IMR-90 (cell line): ENCODE data around the gene GPC6. TPM values are rescaled to one million over a fixed set of nuclear protein-coding genes. Genes with fewer than 3 reads are reported as not detected.

Experiments
- ATAC-seq: fragments of 200-7000 bp; cut with Tn5 transposase; 2 replicates; pipeline ENCODE4 v1.9.1; 2020; ENCODE audit warnings: low read depth, mild to moderate bottlenecking, moderate library complexity
- BruUV-seq: library from RNA; stranded (reverse); fragments of 400-500 nt; replicated peaks from 2 replicates; lab custom pipeline; 2021; lab: Mats Ljungman, UMichigan
- CTCF ChIA-PET: fragments of 300-600 bp; formaldehyde crosslinking; extraction: SDS; loops from one replicate; lab custom pipeline; 2021; ENCODE audit warnings: antibody characterized with exemption; lab: Yijun Ruan, JAX
- POLR2A ChIA-PET: fragments of 300-600 bp; sonication (Branson Sonifier 250); formaldehyde crosslinking; loops from one replicate; lab custom pipeline; 2022; ENCODE audit warnings: antibody characterized with exemption; ENCODE audit not compliant: unreplicated experiment; lab: Charles Lee
- DNase-seq: peaks from one replicate; pipeline ENCODE4 v3.0.0; 2013
- H2AFZ ChIP-seq: replicated peaks from 2 replicates; pipeline ENCODE3; 2013; ENCODE audit warnings: low read length, mild to moderate bottlenecking; ENCODE audit not compliant: poor library complexity
- H2AK5ac ChIP-seq: 2 replicates; pipeline ENCODE4 v1.6.1; 2013; ENCODE audit warnings: low read depth, low read length, inconsistent platforms
- H2AK9ac ChIP-seq: replicated peaks from 2 replicates; pipeline ENCODE3; 2013; ENCODE audit warnings: mild to moderate bottlenecking, low read depth, low read length, moderate library complexity; ENCODE audit not compliant: poor library complexity
- H2BK120ac ChIP-seq: 2 replicates; pipeline ENCODE4 v1.6.1; 2013; ENCODE audit warnings: low read depth, low read length, inconsistent platforms
- H2BK15ac ChIP-seq: 3 replicates; pipeline ENCODE4 v1.6.1; 2013; ENCODE audit warnings: low read depth, low read length, inconsistent platforms
- H2BK20ac ChIP-seq: 2 replicates; pipeline ENCODE4 v1.6.1; 2013; ENCODE audit warnings: low read depth, mild to moderate bottlenecking, inconsistent platforms, low read length, moderate library complexity
- H2BK5ac ChIP-seq: 2 replicates; pipeline ENCODE4 v1.6.1; 2013; ENCODE audit warnings: mild to moderate bottlenecking, low read depth, low read length, inconsistent platforms; ENCODE audit not compliant: poor library complexity, severe bottlenecking
- H3K14ac ChIP-seq: replicated peaks from 2 replicates; pipeline ENCODE4 v1.6.1; 2013; ENCODE audit warnings: low read depth, low read length, inconsistent platforms
- H3K18ac ChIP-seq: 2 replicates; pipeline ENCODE4 v1.6.1; 2013; ENCODE audit warnings: low read depth, low read length, control low read depth
- H3K23ac ChIP-seq: 2 replicates; pipeline ENCODE4 v1.6.1; 2013; ENCODE audit warnings: low read depth, low read length, inconsistent platforms
- H3K27ac ChIP-seq: 2 replicates; pipeline ENCODE4 v1.5.1; 2013; ENCODE audit warnings: mild to moderate bottlenecking, control low read depth, low read length; ENCODE audit not compliant: insufficient read depth
- H3K27me3 ChIP-seq: 2 replicates; pipeline ENCODE4 v1.6.1; 2013; ENCODE audit warnings: low read length; ENCODE audit not compliant: control insufficient read depth, insufficient read depth
- H3K36me3 ChIP-seq: 2 replicates; pipeline ENCODE4 v1.6.1; 2013; ENCODE audit warnings: low read length, mixed read lengths; ENCODE audit not compliant: control insufficient read depth, insufficient read depth
- H3K4ac ChIP-seq: 2 replicates; pipeline ENCODE4 v1.6.1; 2013; ENCODE audit warnings: low read depth, low read length, inconsistent platforms
- H3K4me1 ChIP-seq: 2 replicates; pipeline ENCODE4 v1.6.1; 2013; ENCODE audit warnings: low read length, mixed read lengths; ENCODE audit not compliant: control insufficient read depth, insufficient read depth
- H3K4me2 ChIP-seq: 2 replicates; pipeline ENCODE4 v1.6.1; 2013; ENCODE audit warnings: low read depth, mild to moderate bottlenecking, control low read depth, low read length, moderate library complexity
- H3K4me3 ChIP-seq: 2 replicates; pipeline ENCODE4 v1.5.1; 2013; ENCODE audit warnings: low read depth, mild to moderate bottlenecking, control low read depth, low read length, moderate library complexity; ENCODE audit not compliant: insufficient read depth
- H3K56ac ChIP-seq: 2 replicates; pipeline ENCODE4 v1.6.1; 2013; ENCODE audit warnings: low read length, inconsistent platforms; ENCODE audit not compliant: insufficient read depth; ENCODE audit errors: extremely low read depth
- H3K79me1 ChIP-seq, 2 experiments: 2 replicates each; pipeline ENCODE4 v1.6.1; 2013; ENCODE audit warnings: low read length in 2 of 2, inconsistent platforms in 1 of 2, low read depth in 1 of 2
- H3K9ac ChIP-seq: 2 replicates; pipeline ENCODE4 v1.6.1; 2013; ENCODE audit warnings: low read depth, low read length, control low read depth
- H3K9me1 ChIP-seq: 2 replicates; pipeline ENCODE4 v1.6.1; 2013; ENCODE audit warnings: low read length, inconsistent platforms; ENCODE audit not compliant: insufficient read depth
- H3K9me3 ChIP-seq: 2 replicates; pipeline ENCODE4 v1.6.1; 2013; ENCODE audit warnings: low read length; ENCODE audit not compliant: control insufficient read depth, insufficient read depth
- H4K20me1 ChIP-seq: 2 replicates; pipeline ENCODE4 v1.6.1; 2013; ENCODE audit warnings: low read length, inconsistent platforms; ENCODE audit not compliant: insufficient read depth
- H4K5ac ChIP-seq: 2 replicates; pipeline ENCODE4 v1.6.1; 2013; ENCODE audit warnings: mild to moderate bottlenecking, low read depth, low read length, control low read depth
- H4K8ac ChIP-seq, 2 experiments: 2 replicates each; pipeline ENCODE4 v1.6.1; 2013; ENCODE audit warnings: low read depth in 2 of 2, low read length in 2 of 2, control low read depth in 1 of 2, inconsistent platforms in 1 of 2
- H4K91ac ChIP-seq: 2 replicates; pipeline ENCODE4 v1.6.1; 2013; ENCODE audit warnings: low read depth, low read length, inconsistent platforms; ENCODE audit not compliant: insufficient read depth
- WGBS, 2 experiments: methylation state at CpG; one replicate each; pipeline versions ENCODE4 v1.1.5 to v1.1.7; 2013; ENCODE audit warnings: missing lambda C conversion rate in 2 of 2; ENCODE audit not compliant: insufficient read length in 1 of 2; ENCODE audit errors: extremely low coverage in 2 of 2; 5-methylcytosine and 5-hydroxymethylcytosine counted together
- dilution Hi-C: fragments of 300-500 bp; cut with HindIII; formaldehyde crosslinking; loops from one replicate; pipeline ENCODE4 v1.14.3; 2018; ENCODE audit warnings: low sequenced_read_pairs; ENCODE audit not compliant: unreplicated experiment
- in situ Hi-C: fragments of 300-500 bp; cut with MboI; formaldehyde crosslinking; loops from 3 replicates; pipeline ENCODE4 v1.14.3; 2019; ENCODE audit warnings: low sequenced_read_pairs, inconsistent platforms, mixed read lengths
- intact Hi-C: fragments of 100-400 bp; cut with micrococcal nuclease; formaldehyde crosslinking; loops from 2 replicates; pipeline ENCODE4 v1.10.0; 2022
- polyA plus RNA-seq, 3 experiments: library from polyadenylated mRNA; depleted of rRNA; stranded (reverse); fragments of >200 nt; gene quantifications; 2 replicates each; pipeline ENCODE4 v1.2.3, GENCODE V29; 2012; ENCODE audit warnings: low replicate concordance in 1 of 3
- total RNA-seq: library from RNA; depleted of rRNA; stranded (reverse); fragments of >200 nt; gene quantifications from 2 replicates; pipeline ENCODE4 v1.2.3, GENCODE V29; 2012
- TF ChIP-seq, protein P1 (sequence below): fragments of 150-350 bp; IDR thresholded peaks from 2 replicates; pipeline ENCODE4 v1.6.1; 2017; ENCODE audit warnings: mild to moderate bottlenecking, antibody characterized with exemption, low read length, low read depth
- TF ChIP-seq, protein P2 (sequence below): fragments of 150-350 bp; IDR thresholded peaks from 2 replicates; pipeline ENCODE4 v1.6.1; 2016; ENCODE audit warnings: low read depth, mild to moderate bottlenecking, low read length, moderate library complexity, borderline replicate concordance

The GPC6 gene
- total and polyA plus RNA-seq, 2 of the 4 experiments (the other 2 are of a cell fraction) = 14.9 to 39.4 TPM

GRCh38 chr13:94154367-94154766 lies 927.8 kb downstream of the GPC6 start:
- no peak overlapping the region for H3K23ac ChIP-seq
- in situ Hi-C loops (no loop called here), intact Hi-C loops (no loop called here), dilution Hi-C loops (no loop called here)
- no peak overlapping the region for H3K9ac ChIP-seq
- no peak overlapping the region for H2BK5ac ChIP-seq
- H2AK9ac ChIP-seq = no peak overlapping the region
- no TSS peak for BruUV-seq
- TF ChIP-seq, protein P1, sequence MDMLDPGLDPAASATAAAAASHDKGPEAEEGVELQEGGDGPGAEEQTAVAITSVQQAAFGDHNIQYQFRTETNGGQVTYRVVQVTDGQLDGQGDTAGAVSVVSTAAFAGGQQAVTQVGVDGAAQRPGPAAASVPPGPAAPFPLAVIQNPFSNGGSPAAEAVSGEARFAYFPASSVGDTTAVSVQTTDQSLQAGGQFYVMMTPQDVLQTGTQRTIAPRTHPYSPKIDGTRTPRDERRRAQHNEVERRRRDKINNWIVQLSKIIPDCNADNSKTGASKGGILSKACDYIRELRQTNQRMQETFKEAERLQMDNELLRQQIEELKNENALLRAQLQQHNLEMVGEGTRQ = no peak; the same call in 1 of the 2 replicates
- TF ChIP-seq, protein P2, sequence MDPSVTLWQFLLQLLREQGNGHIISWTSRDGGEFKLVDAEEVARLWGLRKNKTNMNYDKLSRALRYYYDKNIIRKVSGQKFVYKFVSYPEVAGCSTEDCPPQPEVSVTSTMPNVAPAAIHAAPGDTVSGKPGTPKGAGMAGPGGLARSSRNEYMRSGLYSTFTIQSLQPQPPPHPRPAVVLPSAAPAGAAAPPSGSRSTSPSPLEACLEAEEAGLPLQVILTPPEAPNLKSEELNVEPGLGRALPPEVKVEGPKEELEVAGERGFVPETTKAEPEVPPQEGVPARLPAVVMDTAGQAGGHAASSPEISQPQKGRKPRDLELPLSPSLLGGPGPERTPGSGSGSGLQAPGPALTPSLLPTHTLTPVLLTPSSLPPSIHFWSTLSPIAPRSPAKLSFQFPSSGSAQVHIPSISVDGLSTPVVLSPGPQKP = no peak
- CTCF ChIA-PET = interaction anchor here (0.5 kb wide), 1 partner anchor 63 kb away, joined by 3 read pairs; no protein-coding TSS in a partner anchor
- H2BK15ac ChIP-seq = no peak overlapping the region
- WGBS, 2 experiments = no CpG with 5 or more reads among the region's 2 CpGs
- H3K27ac ChIP-seq = no peak overlapping the region
- DNase-seq (peak; percentile 35), ATAC-seq (peak; percentile 73)
- no peak overlapping the region for H3K14ac ChIP-seq
- H4K20me1 ChIP-seq = no peaks in the 10 kb centered on the region
- H3K4me3 ChIP-seq = no peak overlapping the region
- no peak overlapping the region for H3K18ac ChIP-seq
- H3K9me1 ChIP-seq = no peaks in the 10 kb centered on the region; the same call in 1 of the 2 replicates
- H3K4me1 ChIP-seq = no peaks in the 10 kb centered on the region
- no peak overlapping the region for H2AK5ac ChIP-seq
- no peak overlapping the region for H2BK120ac ChIP-seq
- H4K5ac ChIP-seq = no peak overlapping the region
- H3K9me3 ChIP-seq = no peaks in the 10 kb centered on the region
- H3K4ac ChIP-seq = no peak overlapping the region
- H3K4me2 ChIP-seq = no peak overlapping the region
- no peak overlapping the region for H4K91ac ChIP-seq
- POLR2A ChIA-PET = no interaction called here
- no peak overlapping the region for H3K56ac ChIP-seq
- no peaks in the 10 kb centered on the region for H3K79me1 ChIP-seq
- no peaks in the 10 kb centered on the region for H3K27me3 ChIP-seq
- no peak overlapping the region for H2BK20ac ChIP-seq
- no peak overlapping the region for H4K8ac ChIP-seq
- no peaks in the 10 kb centered on the region for H3K36me3 ChIP-seq
- H2AFZ ChIP-seq = no peak overlapping the region
